ENCODE measurements around the gene KIF3B.
"Not testable (repeated sequence)": the region's sequence is repeated elsewhere in the genome, so short reads cannot be mapped to it uniquely, and the experiment has no call there.

The KIF3B gene

GRCh38 chr20:32244150-32244823 lies 33.2 kb upstream of the KIF3B start:
- no peak for DNase-seq (ENCODE audit: low read depth in 1 of 2, low spot score in 1 of 2)
- Histone ChIP-seq H3K27me3 (ENCODE audit: insufficient read depth, poor library complexity, severe bottlenecking) (no peaks in the 10 kb centered on the region), H3K27ac (replicated peaks) (no peak overlapping the region), H3K4me3 (replicated peaks; ENCODE audit: insufficient read depth, low read length) (no peak overlapping the region)
- TF ChIP-seq CTCF (IDR thresholded peaks at IDR 0.05; ENCODE audit: insufficient read depth, low read length): no peak
- TF ChIP-seq POLR2AphosphoS5 (IDR thresholded peaks at IDR 0.05; ENCODE audit: low read depth): no peak

- H3K27ac ChIP-seq (replicated peaks): no peak overlapping the region
- H3K27me3 ChIP-seq (ENCODE audit: insufficient read depth, poor library complexity, severe bottlenecking): no peaks in the 10 kb centered on the region
- DNase-seq (ENCODE audit: low read depth in 1 of 2, low spot score in 1 of 2): no peak
- no peak overlapping the region for H3K4me3 ChIP-seq (replicated peaks; ENCODE audit: insufficient read depth, low read length)
- no peak for TF ChIP-seq CTCF (IDR thresholded peaks at IDR 0.05; ENCODE audit: insufficient read depth, low read length)
- TF ChIP-seq POLR2AphosphoS5 (IDR thresholded peaks at IDR 0.05; ENCODE audit: low read depth): no peak
- TF ChIP-seq GABPA (IDR thresholded peaks at IDR 0.05; ENCODE audit: low read depth): no peak
- no peak for TF ChIP-seq REST (IDR thresholded peaks at IDR 0.05; ENCODE audit: insufficient replicate concordance, low read depth)
- no peak for TF ChIP-seq SPI1 (IDR thresholded peaks at IDR 0.05; ENCODE audit: borderline replicate concordance, low read depth)
Observed at GRCh38 chr20:32244959-32245358, 32.5 kb upstream of the KIF3B start.

- not testable (repeated sequence) for H3K27me3 ChIP-seq (ENCODE audit: insufficient read depth, poor library complexity, severe bottlenecking); H3K4me3 ChIP-seq (replicated peaks; ENCODE audit: insufficient read depth, low read length); DNase-seq (ENCODE audit: low read depth in 1 of 2, low spot score in 1 of 2); H3K27ac ChIP-seq (replicated peaks)
Observed at GRCh38 chr20:32246208-32246607, 31.2 kb upstream of the KIF3B start.

- DNase-seq (ENCODE audit: low read depth in 1 of 2, low spot score in 1 of 2): peak in 1 of 2 experiments; percentile 51
- Histone ChIP-seq H3K27me3 (ENCODE audit: insufficient read depth, poor library complexity, severe bottlenecking) (no peaks in the 10 kb centered on the region), H3K27ac (replicated peaks) (peak overlapping the region; percentile 24; the same call in 1 of the 2 replicates), H3K4me3 (replicated peaks; ENCODE audit: insufficient read depth, low read length) (no peak overlapping the region)
- no peak for TF ChIP-seq CTCF (IDR thresholded peaks at IDR 0.05; ENCODE audit: insufficient read depth, low read length)
- no peak for TF ChIP-seq REST (IDR thresholded peaks at IDR 0.05; ENCODE audit: insufficient replicate concordance, low read depth)
- no peak for TF ChIP-seq SPI1 (IDR thresholded peaks at IDR 0.05; ENCODE audit: borderline replicate concordance, low read depth)
- no peak for TF ChIP-seq POLR2AphosphoS5 (IDR thresholded peaks at IDR 0.05; ENCODE audit: low read depth)
Observed at GRCh38 chr20:32248043-32248442, 29.4 kb upstream of the KIF3B start.

All from HL-60 (cell line).